ENCODE measurements around the gene RBCK1. TPM values are rescaled to one million over a fixed set of nuclear protein-coding genes. Genes with fewer than 3 reads are reported as not detected.

Gene RBCK1
- total RNA-seq, 1 experiment from 2014 or later = 115 TPM

- TF ChIP-seq CTCF (conservative IDR thresholded peaks at IDR 0.05; ENCODE audit: low read depth, low read length) (no peak), EZH2 (IDR thresholded peaks at IDR 0.05; ENCODE audit: low read length, unreplicated experiment) (no peak), EZH2phosphoT487 (IDR thresholded peaks at IDR 0.05; ENCODE audit: borderline replicate concordance, low read length) (no peak)
- H3K27ac ChIP-seq (ENCODE audit: low read length) = no peak overlapping the region
- H3K36me3 ChIP-seq (ENCODE audit: low read depth, low read length) = peaks cover 22% of the 10 kb centered on the region
- no peak overlapping the region for H3K9ac ChIP-seq (ENCODE audit: low read length)
- intact Hi-C loops (cut with micrococcal nuclease) = no loop called here
- ATAC-seq (no peak), DNase-seq (no peak)
- ChIA-PET POLR2A (ENCODE audit: unreplicated experiment) (interaction anchor here (1.0 kb wide), 1 partner anchor 64 kb away, joined by 5 read pairs; no protein-coding TSS in a partner anchor), CTCF (no interaction called here)
- H4K20me1 ChIP-seq (ENCODE audit: low read length) = no peaks in the 10 kb centered on the region
- H3F3A ChIP-seq (ENCODE audit: low read length, unreplicated experiment) = no peaks in the 10 kb centered on the region
- no peaks in the 10 kb centered on the region for H3K9me3 ChIP-seq (ENCODE audit: low read length)
- H3K4me1 ChIP-seq (ENCODE audit: insufficient read depth, low read length) = peaks cover 23% of the 10 kb centered on the region
- H3K9me2 ChIP-seq (replicated peaks; ENCODE audit: low read length) = no peaks in the 10 kb centered on the region
- no peaks in the 10 kb centered on the region for H3K27me3 ChIP-seq (ENCODE audit: low read length)
- H2AFZ ChIP-seq (ENCODE audit: low read length) = no peak overlapping the region
- peaks cover 66% of the 10 kb centered on the region for H3K79me2 ChIP-seq (ENCODE audit: low read length)
- H3K4me3 ChIP-seq (ENCODE audit: low read length) = no peak overlapping the region
- H3K4me2 ChIP-seq (ENCODE audit: low read length) = no peak overlapping the region
- no TSS peak for BruUV-seq (replicated peaks)
Measured at GRCh38 chr20:412081-412480, 4.0 kb downstream of the RBCK1 start.

- TF ChIP-seq CTCF (conservative IDR thresholded peaks at IDR 0.05; ENCODE audit: low read depth, low read length) (no peak), EZH2phosphoT487 (IDR thresholded peaks at IDR 0.05; ENCODE audit: borderline replicate concordance, low read length) (no peak), EZH2 (IDR thresholded peaks at IDR 0.05; ENCODE audit: low read length, unreplicated experiment) (no peak)
- no peaks in the 10 kb centered on the region for H3K9me3 ChIP-seq (ENCODE audit: low read length)
- POLR2A ChIA-PET (ENCODE audit: unreplicated experiment) = no interaction called here
- no peak overlapping the region for H2AFZ ChIP-seq (ENCODE audit: low read length)
- BruUV-seq (replicated peaks) = no TSS peak
- peaks cover 22% of the 10 kb centered on the region for H3K36me3 ChIP-seq (ENCODE audit: low read depth, low read length)
- ATAC-seq (no peak), DNase-seq (no peak)
- H3K4me2 ChIP-seq (ENCODE audit: low read length) = no peak overlapping the region
- H4K20me1 ChIP-seq (ENCODE audit: low read length) = no peaks in the 10 kb centered on the region
- no peaks in the 10 kb centered on the region for H3K27me3 ChIP-seq (ENCODE audit: low read length)
- no peaks in the 10 kb centered on the region for H3F3A ChIP-seq (ENCODE audit: low read length, unreplicated experiment)
- no peak overlapping the region for H3K4me3 ChIP-seq (ENCODE audit: low read length)
- no peak overlapping the region for H3K9ac ChIP-seq (ENCODE audit: low read length)
- H3K79me2 ChIP-seq (ENCODE audit: low read length) = peaks cover 55% of the 10 kb centered on the region
- no peaks in the 10 kb centered on the region for H3K9me2 ChIP-seq (replicated peaks; ENCODE audit: low read length)
- intact Hi-C loops (cut with micrococcal nuclease) = no loop called here
- peaks cover 14% of the 10 kb centered on the region for H3K4me1 ChIP-seq (ENCODE audit: insufficient read depth, low read length)
- no peak overlapping the region for H3K27ac ChIP-seq (ENCODE audit: low read length)
- CTCF ChIA-PET = no interaction called here
Measured at GRCh38 chr20:414161-414560, 6.1 kb downstream of the RBCK1 start.

- no peak overlapping the region for H3K27ac ChIP-seq (ENCODE audit: low read length)
- H3K9me2 ChIP-seq (replicated peaks; ENCODE audit: low read length) = no peaks in the 10 kb centered on the region
- H3F3A ChIP-seq (ENCODE audit: low read length, unreplicated experiment) = no peaks in the 10 kb centered on the region
- DNase-seq (no peak), ATAC-seq (no peak)
- H3K9me3 ChIP-seq (ENCODE audit: low read length) = no peaks in the 10 kb centered on the region
- no peaks in the 10 kb centered on the region for H4K20me1 ChIP-seq (ENCODE audit: low read length)
- H3K36me3 ChIP-seq (ENCODE audit: low read depth, low read length) = peaks cover 23% of the 10 kb centered on the region
- no peak for TF ChIP-seq EZH2phosphoT487 (IDR thresholded peaks at IDR 0.05; ENCODE audit: borderline replicate concordance, low read length)
- TF ChIP-seq CTCF (conservative IDR thresholded peaks at IDR 0.05; ENCODE audit: low read depth, low read length) = no peak
- TF ChIP-seq EZH2 (IDR thresholded peaks at IDR 0.05; ENCODE audit: low read length, unreplicated experiment) = no peak
- H3K4me1 ChIP-seq (ENCODE audit: insufficient read depth, low read length) = no peaks in the 10 kb centered on the region
- no peak overlapping the region for H2AFZ ChIP-seq (ENCODE audit: low read length)
- H3K4me3 ChIP-seq (ENCODE audit: low read length) = no peak overlapping the region
- peaks cover 38% of the 10 kb centered on the region for H3K79me2 ChIP-seq (ENCODE audit: low read length)
- BruUV-seq (replicated peaks) = no TSS peak
- no peak overlapping the region for H3K9ac ChIP-seq (ENCODE audit: low read length)
- intact Hi-C loops (cut with micrococcal nuclease) = no loop called here
- H3K27me3 ChIP-seq (ENCODE audit: low read length) = no peaks in the 10 kb centered on the region
- no peak overlapping the region for H3K4me2 ChIP-seq (ENCODE audit: low read length)
- POLR2A ChIA-PET (ENCODE audit: unreplicated experiment) = no interaction called here
- CTCF ChIA-PET = no interaction called here
Measured at GRCh38 chr20:415820-416322, 7.8 kb downstream of the RBCK1 start.
